MCF 10A (cell line): ENCODE results near the gene RADX. TPM values are rescaled to one million over a fixed set of nuclear protein-coding genes. Genes with fewer than 3 reads are reported as not detected.

ENCODE experiments used
- Bru-seq: library from RNA; stranded (reverse); fragments of 400-500 nt; gene quantifications from one replicate; lab custom pipeline; 2021; lab: Mats Ljungman, UMichigan
- BruChase-seq, 2 experiments: library from RNA; stranded (reverse); fragments of 400-500 nt; gene quantifications; one replicate each; lab custom pipeline; 2021; lab: Mats Ljungman, UMichigan
- BruUV-seq: library from RNA; stranded (reverse); fragments of 400-500 nt; replicated peaks from 2 replicates; lab custom pipeline; 2021; lab: Mats Ljungman, UMichigan
- CTCF ChIA-PET: fragments of 300-600 bp; sonication (Branson Sonifier 250); formaldehyde crosslinking; extraction: SDS; loops from one replicate; lab custom pipeline; 2021; ENCODE audit warnings: antibody characterized with exemption, inconsistent platforms; lab: Yijun Ruan, JAX
- POLR2A ChIA-PET: fragments of 300-600, 350-650 bp; sonication (Branson Sonifier 250); formaldehyde crosslinking; extraction: SDS; loops from one replicate; lab custom pipeline; 2020; ENCODE audit warnings: antibody characterized with exemption, inconsistent platforms; lab: Yijun Ruan, JAX
- DNase-seq: peaks from one replicate; pipeline ENCODE4 v3.0.0-alpha.2; 2018; ENCODE audit not compliant: unreplicated experiment
- H3K27ac Mint-ChIP-seq: one replicate; pipeline ENCODE4 v1.8.0; 2022; ENCODE audit warnings: mild to moderate bottlenecking, low read depth, mixed read lengths; ENCODE audit not compliant: unreplicated experiment
- H3K27me3 Mint-ChIP-seq: one replicate; pipeline ENCODE4 v1.8.0; 2022; ENCODE audit warnings: mixed read lengths; ENCODE audit not compliant: insufficient read depth, unreplicated experiment
- H3K36me3 Mint-ChIP-seq: one replicate; pipeline ENCODE4 v1.8.0; 2022; ENCODE audit warnings: mild to moderate bottlenecking, moderate library complexity, mixed read lengths; ENCODE audit not compliant: insufficient read depth, unreplicated experiment
- H3K4me1 Mint-ChIP-seq: one replicate; pipeline ENCODE4 v1.8.0; 2022; ENCODE audit warnings: mixed read lengths; ENCODE audit not compliant: insufficient read depth, unreplicated experiment
- H3K4me3 Mint-ChIP-seq: one replicate; pipeline ENCODE4 v1.8.0; 2022; ENCODE audit warnings: mild to moderate bottlenecking, moderate library complexity, mixed read lengths; ENCODE audit not compliant: unreplicated experiment
- H3K9me3 Mint-ChIP-seq: one replicate; pipeline ENCODE4 v1.8.0; 2022; ENCODE audit warnings: mixed read lengths; ENCODE audit not compliant: unreplicated experiment
- CTCF ChIP-seq: fragments of 200-600 bp; IDR thresholded peaks from one replicate; pipeline ENCODE4 v1.8.0; 2022; ENCODE audit warnings: antibody characterized with exemption, mild to moderate bottlenecking; ENCODE audit not compliant: unreplicated experiment
- intact Hi-C: fragments of 100-400 bp; cut with micrococcal nuclease; formaldehyde crosslinking; loops from 2 replicates; pipeline ENCODE4 v1.14.1; 2022
- long read RNA-seq: library from polyadenylated mRNA; stranded (forward); transcript quantifications from one replicate; pipeline ENCODE4 v2.0.0, GENCODE V29; 2022
- total RNA-seq: library from RNA; stranded (reverse); gene quantifications from 2 replicates; pipeline ENCODE4 v1.2.3, GENCODE V29; 2022

RADX gene
- 2.2 TPM in 2 replicates for total RNA-seq
- Bru-seq, nascent RNA = percentile 35 among the genes with signal in this experiment
- percentile 40 among the genes with signal in this experiment for BruChase-seq, experiment 1, labeled RNA remaining after a 6-hour chase
- BruChase-seq, experiment 2, labeled RNA remaining after a 2-hour chase = percentile 36 among the genes with signal in this experiment
- long read RNA-seq, partial matches to known transcripts = 0 of 1 reads
- long read RNA-seq, other reads (novel, unspliced or antisense) = 0 of 1 reads

- DNase-seq = peak; percentile 74
- Mint-ChIP-seq H3K27ac (peak within 1 kb of the TSS; percentile 85), H3K4me1 (peaks cover 6% of the 10 kb centered on the region), H3K27me3 (peaks cover 78% of the 10 kb centered on the region), H3K9me3 (no peaks in the 10 kb centered on the region), H3K36me3 (no peaks in the 10 kb centered on the region), H3K4me3 (peak within 1 kb of the TSS; percentile 89)
- POLR2A ChIA-PET = interaction anchor here (0.6 to 2.6 kb wide), 7 partner anchors 11 to 169 kb away, joined by 3 to 12 read pairs (median 5); partner anchors contain the start of gene RNF128
- BruUV-seq = TSS peak; percentile 78
- CTCF ChIA-PET = interaction anchor here (0.6 to 1.9 kb wide), 4 partner anchors 11 to 1120 kb away, joined by 3 to 10 read pairs (median 4); no protein-coding TSS in a partner anchor
- intact Hi-C loops = loop anchor here (5.0 kb wide), 1 partner anchor 190 kb away; the partner anchor contains the start of gene TBC1D8B
- TF ChIP-seq CTCF = no peak
Observed at GRCh38 chrX:106611679-106612392, at the start of gene RADX. Gene RADX (plus strand): TSS chrX:106611978. CDS start chrX:106612081, 103 bp downstream.

GRCh38 chrX:106564986-106565385 is 46.8 kb upstream of the RADX start:
- no peak for TF ChIP-seq CTCF
- no peak overlapping the region for H3K27ac Mint-ChIP-seq
- CTCF ChIA-PET = interaction anchor here (0.5 kb wide), 1 partner anchor 396 kb away, joined by 3 read pairs; no protein-coding TSS in a partner anchor
- no TSS peak for BruUV-seq
- H3K4me3 Mint-ChIP-seq = no peak overlapping the region
- POLR2A ChIA-PET = no interaction called here
- H3K9me3 Mint-ChIP-seq = no peaks in the 10 kb centered on the region
- intact Hi-C loops = no loop called here
- H3K27me3 Mint-ChIP-seq = peaks cover 99% of the 10 kb centered on the region
- no peaks in the 10 kb centered on the region for H3K4me1 Mint-ChIP-seq
- H3K36me3 Mint-ChIP-seq = peaks cover 4% of the 10 kb centered on the region
- no peak for DNase-seq

GRCh38 chrX:106566362-106566761 is 45.4 kb upstream of the RADX start:
- no peak overlapping the region for H3K4me3 Mint-ChIP-seq
- H3K27me3 Mint-ChIP-seq = peaks cover 89% of the 10 kb centered on the region
- CTCF ChIA-PET = no interaction called here
- no peaks in the 10 kb centered on the region for H3K4me1 Mint-ChIP-seq
- peaks cover 4% of the 10 kb centered on the region for H3K36me3 Mint-ChIP-seq
- no peak for TF ChIP-seq CTCF
- H3K27ac Mint-ChIP-seq = no peak overlapping the region
- POLR2A ChIA-PET = no interaction called here
- no peaks in the 10 kb centered on the region for H3K9me3 Mint-ChIP-seq
- intact Hi-C loops = no loop called here
- no TSS peak for BruUV-seq
- no peak for DNase-seq

- no peaks in the 10 kb centered on the region for H3K27me3 Mint-ChIP-seq
- POLR2A ChIA-PET = no interaction called here
- BruUV-seq = no TSS peak
- no peaks in the 10 kb centered on the region for H3K4me1 Mint-ChIP-seq
- intact Hi-C loops = no loop called here
- peaks cover 12% of the 10 kb centered on the region for H3K9me3 Mint-ChIP-seq
- no peak overlapping the region for H3K4me3 Mint-ChIP-seq
- DNase-seq = no peak
- no peaks in the 10 kb centered on the region for H3K36me3 Mint-ChIP-seq
- CTCF ChIA-PET = no interaction called here
- TF ChIP-seq CTCF = no peak
- no peak overlapping the region for H3K27ac Mint-ChIP-seq
Observed at GRCh38 chrX:106581856-106582255, 29.9 kb upstream of the RADX start.
